ENCODE results near the gene GOLGA6L10.

GRCh38 chr15:82305621-82306048 is 43.6 kb downstream of the GOLGA6L10 start:
- TF ChIP-seq NANOG (IDR thresholded peaks at IDR 0.05; ENCODE audit: borderline replicate concordance), result no peak
- no peak for TF ChIP-seq CTCF (conservative IDR thresholded peaks at IDR 0.05; ENCODE audit: low read depth in 2 of 2)
- TF ChIP-seq REST (IDR thresholded peaks at IDR 0.05; ENCODE audit: unreplicated experiment), result no peak
- TF ChIP-seq ZNF114 (CRISPR knock-in tag; IDR thresholded peaks at IDR 0.05), result no peak
- no peak for TF ChIP-seq STAT1 (IDR thresholded peaks at IDR 0.05; ENCODE audit: unreplicated experiment)
- TF ChIP-seq JUNB (IDR thresholded peaks at IDR 0.05; ENCODE audit: unreplicated experiment), result no peak
- TF ChIP-seq POLR2AphosphoS5 (IDR thresholded peaks at IDR 0.05; ENCODE audit: low read depth), result no peak
- no peak for TF ChIP-seq EZH2 (IDR thresholded peaks at IDR 0.05; ENCODE audit: low read depth, unreplicated experiment)
- no peak for TF ChIP-seq CREB1 (CRISPR knock-in tag; IDR thresholded peaks at IDR 0.05; ENCODE audit: low read depth)

All from GM23338 (cell line).